ENCODE measurements around the gene TECPR2.

- TF ChIP-seq CTCF (IDR thresholded peaks at IDR 0.05), result no peak
- TF ChIP-seq EZH2 (IDR thresholded peaks at IDR 0.05), result no peak
Measured at GRCh38 chr14:102417646-102418045, 54.9 kb downstream of the TECPR2 start.

Data from neural progenitor cell (in vitro differentiated cells).